Muscle layer of colon (tissue), 2 donors: Measurements from ENCODE around the gene HPS4.
"Not testable (repeated sequence)": the region's sequence is repeated elsewhere in the genome, so short reads cannot be mapped to it uniquely, and the experiment has no call there.

Experiments
- H3K27ac ChIP-seq: one replicate; pipeline ENCODE4 v1.7.0; 2013; ENCODE audit warnings: low read depth, mild to moderate bottlenecking, low read length, moderate library complexity
- H3K27me3 ChIP-seq, 2 donors: one replicate each; pipeline ENCODE4 v1.7.0; 2013; ENCODE audit warnings: low read length in 2 of 2, mild to moderate bottlenecking in 2 of 2; ENCODE audit not compliant: insufficient read depth in 2 of 2, control insufficient read depth in 1 of 2
- H3K36me3 ChIP-seq: one replicate; pipeline ENCODE4 v1.7.0; 2013; ENCODE audit warnings: mild to moderate bottlenecking, low read length; ENCODE audit not compliant: insufficient read depth
- H3K4me1 ChIP-seq: one replicate; pipeline ENCODE4 v1.7.0; 2013; ENCODE audit warnings: mild to moderate bottlenecking, low read length; ENCODE audit not compliant: insufficient read depth
- H3K4me3 ChIP-seq, 2 donors: one replicate each; pipeline ENCODE4 v1.7.0; 2013; ENCODE audit warnings: low read length in 2 of 2, low read depth in 1 of 2, mild to moderate bottlenecking in 1 of 2, moderate library complexity in 1 of 2
- H3K9ac ChIP-seq: one replicate; pipeline ENCODE4 v1.7.0; 2013; ENCODE audit warnings: low read length
- H3K9me3 ChIP-seq: one replicate; pipeline ENCODE4 v1.7.0; 2013; ENCODE audit warnings: mild to moderate bottlenecking, low read length
- donor health status: abdominal sarcoma.
- donor health status: Adenocarcinoma of cecum.

The HPS4 gene

GRCh38 chr22:26447584-26448329 is 35.8 kb downstream of the HPS4 start:
- H3K27ac ChIP-seq = no peak overlapping the region
- no peaks in the 10 kb centered on the region for H3K27me3 ChIP-seq
- peaks cover 25% of the 10 kb centered on the region for H3K36me3 ChIP-seq
- no peak overlapping the region for H3K9ac ChIP-seq
- H3K4me3 ChIP-seq = peak overlapping the region in 1 of 2 donors; percentile 34
- H3K9me3 ChIP-seq = no peaks in the 10 kb centered on the region
- peaks cover 14% of the 10 kb centered on the region for H3K4me1 ChIP-seq

- Histone ChIP-seq H3K27me3 (no peaks in the 10 kb centered on the region), H3K4me1 (peaks cover 14% of the 10 kb centered on the region), H3K9ac (no peak overlapping the region), H3K9me3 (no peaks in the 10 kb centered on the region), H3K27ac (peak overlapping the region; percentile 24), H3K36me3 (peaks cover 17% of the 10 kb centered on the region), H3K4me3 (peak overlapping the region in 1 of 2 donors; percentile 34)
Measured at GRCh38 chr22:26446808-26447515, 36.6 kb downstream of the HPS4 start.

GRCh38 chr22:26445577-26446275 is 37.9 kb downstream of the HPS4 start:
- Histone ChIP-seq H3K36me3 (peaks cover 5% of the 10 kb centered on the region), H3K9ac (no peak overlapping the region), H3K27me3 (no peaks in the 10 kb centered on the region)

GRCh38 chr22:26444777-26445176 is 38.8 kb downstream of the HPS4 start:
- Histone ChIP-seq H3K9me3 (no peaks in the 10 kb centered on the region), H3K27me3 (no peaks in the 10 kb centered on the region), H3K9ac (no peak overlapping the region), H3K4me1 (peaks cover 14% of the 10 kb centered on the region), H3K36me3 (no peaks in the 10 kb centered on the region), H3K27ac (no peak overlapping the region), H3K4me3 (no peak overlapping the region)

More at GRCh38 chr22:26445577-26446275, 37.9 kb downstream of the HPS4 start:
- H3K27ac ChIP-seq = no peak overlapping the region
- H3K9me3 ChIP-seq = no peaks in the 10 kb centered on the region
- no peak overlapping the region for H3K4me3 ChIP-seq
- peaks cover 14% of the 10 kb centered on the region for H3K4me1 ChIP-seq

- peaks cover 14% of the 10 kb centered on the region for H3K4me1 ChIP-seq
- no peaks in the 10 kb centered on the region for H3K9me3 ChIP-seq
- no peaks in the 10 kb centered on the region for H3K36me3 ChIP-seq
- H3K9ac ChIP-seq = no peak overlapping the region
- H3K27ac ChIP-seq = no peak overlapping the region
- H3K27me3 ChIP-seq = no peaks in the 10 kb centered on the region
- H3K4me3 ChIP-seq = no peak overlapping the region
Measured at GRCh38 chr22:26443901-26444690, 39.5 kb downstream of the HPS4 start.

GRCh38 chr22:26442086-26442756 is 41.4 kb downstream of the HPS4 start:
- Histone ChIP-seq H3K27me3 (no peaks in the 10 kb centered on the region), H3K9me3 (no peaks in the 10 kb centered on the region), H3K27ac (no peak overlapping the region), H3K36me3 (no peaks in the 10 kb centered on the region), H3K9ac (no peak overlapping the region), H3K4me1 (peaks cover 6% of the 10 kb centered on the region), H3K4me3 (no peak overlapping the region)

- H3K9me3 ChIP-seq = no peaks in the 10 kb centered on the region
- no peak overlapping the region for H3K27ac ChIP-seq
- H3K36me3 ChIP-seq = no peaks in the 10 kb centered on the region
- no peaks in the 10 kb centered on the region for H3K4me1 ChIP-seq
- no peak overlapping the region for H3K9ac ChIP-seq
- no peaks in the 10 kb centered on the region for H3K27me3 ChIP-seq
- H3K4me3 ChIP-seq = no peak overlapping the region
Measured at GRCh38 chr22:26439559-26439958, 44.0 kb downstream of the HPS4 start.

- not testable (repeated sequence) for H3K9ac ChIP-seq, H3K4me3 ChIP-seq, H3K36me3 ChIP-seq, H3K27me3 ChIP-seq, H3K4me1 ChIP-seq, H3K9me3 ChIP-seq, H3K27ac ChIP-seq
Measured at GRCh38 chr22:26438776-26439175, 44.8 kb downstream of the HPS4 start.

- H3K4me3 ChIP-seq = no peak overlapping the region
- H3K27ac ChIP-seq = no peak overlapping the region
- no peaks in the 10 kb centered on the region for H3K9me3 ChIP-seq
- H3K36me3 ChIP-seq = no peaks in the 10 kb centered on the region
- H3K4me1 ChIP-seq = no peaks in the 10 kb centered on the region
- no peaks in the 10 kb centered on the region for H3K27me3 ChIP-seq
- H3K9ac ChIP-seq = no peak overlapping the region
Measured at GRCh38 chr22:26437694-26438392, 45.7 kb downstream of the HPS4 start.

- Histone ChIP-seq H3K9ac (no peak overlapping the region), H3K9me3 (no peaks in the 10 kb centered on the region), H3K27me3 (no peaks in the 10 kb centered on the region), H3K36me3 (no peaks in the 10 kb centered on the region), H3K4me3 (no peak overlapping the region), H3K27ac (no peak overlapping the region), H3K4me1 (no peaks in the 10 kb centered on the region)
Measured at GRCh38 chr22:26436903-26437515, 46.6 kb downstream of the HPS4 start.
